Measurements from ENCODE around the gene ZMYND8. TPM values are rescaled to one million over a fixed set of nuclear protein-coding genes. Genes with fewer than 3 reads are reported as not detected.
"Not testable (repeated sequence)": the region's sequence is repeated elsewhere in the genome, so short reads cannot be mapped to it uniquely, and the experiment has no call there.

Gene ZMYND8
- total RNA-seq, 1 donor from 2014 or later: 49.3 TPM

DNA sequence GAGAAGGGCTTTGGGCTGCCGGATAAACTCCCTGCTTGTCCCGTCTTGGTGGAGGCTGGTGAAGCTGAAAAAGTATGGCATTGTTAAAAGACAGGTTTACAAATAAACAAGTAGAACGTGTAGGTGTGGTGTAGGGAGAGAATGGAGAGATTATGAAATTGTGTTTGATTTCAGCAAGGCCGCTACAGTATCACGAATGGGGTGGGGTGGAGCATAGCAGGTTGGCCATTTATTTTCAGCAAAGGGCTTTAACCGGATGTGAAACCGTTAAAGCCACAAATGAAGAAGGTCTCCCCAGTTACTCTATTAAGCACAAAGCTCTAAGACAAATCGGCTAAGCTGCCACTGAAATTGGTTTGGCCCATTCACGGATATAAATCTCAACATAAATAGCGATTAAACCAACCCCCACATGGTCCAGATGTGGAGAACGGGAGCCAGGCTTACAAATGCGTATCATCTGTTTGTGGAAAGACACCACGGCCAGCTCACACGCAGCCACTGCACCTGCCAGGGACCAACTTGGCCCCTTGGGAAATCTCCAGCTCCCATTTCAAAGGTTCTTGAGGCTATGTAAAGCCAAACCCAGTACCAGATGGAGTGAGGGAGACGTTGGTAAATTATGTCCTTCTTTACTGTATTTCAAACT is 94.0 kb downstream of the ZMYND8 start:
- ATAC-seq (no peak), DNase-seq (ENCODE audit: low spot score) (no peak)
- intact Hi-C loops (cut with DNase I): no loop called here

- no peak for ATAC-seq
- intact Hi-C loops (cut with DNase I): no loop called here
These were observed 94.5 kb downstream of the ZMYND8 start for GRCh38 chr20:47262008-47262364.

GRCh38 chr20:47261161-47261774 is 95.2 kb downstream of the ZMYND8 start:
- ATAC-seq; intact Hi-C loops (cut with DNase I); DNase-seq (ENCODE audit: low spot score): not testable (repeated sequence)

More at GRCh38 chr20:47262008-47262364, 94.5 kb downstream of the ZMYND8 start:
- no peak for DNase-seq (ENCODE audit: low spot score)

GRCh38 chr20:47260540-47261126 is 95.9 kb downstream of the ZMYND8 start:
- DNase-seq (ENCODE audit: low spot score); intact Hi-C loops (cut with DNase I); ATAC-seq: not testable (repeated sequence)

DNA sequence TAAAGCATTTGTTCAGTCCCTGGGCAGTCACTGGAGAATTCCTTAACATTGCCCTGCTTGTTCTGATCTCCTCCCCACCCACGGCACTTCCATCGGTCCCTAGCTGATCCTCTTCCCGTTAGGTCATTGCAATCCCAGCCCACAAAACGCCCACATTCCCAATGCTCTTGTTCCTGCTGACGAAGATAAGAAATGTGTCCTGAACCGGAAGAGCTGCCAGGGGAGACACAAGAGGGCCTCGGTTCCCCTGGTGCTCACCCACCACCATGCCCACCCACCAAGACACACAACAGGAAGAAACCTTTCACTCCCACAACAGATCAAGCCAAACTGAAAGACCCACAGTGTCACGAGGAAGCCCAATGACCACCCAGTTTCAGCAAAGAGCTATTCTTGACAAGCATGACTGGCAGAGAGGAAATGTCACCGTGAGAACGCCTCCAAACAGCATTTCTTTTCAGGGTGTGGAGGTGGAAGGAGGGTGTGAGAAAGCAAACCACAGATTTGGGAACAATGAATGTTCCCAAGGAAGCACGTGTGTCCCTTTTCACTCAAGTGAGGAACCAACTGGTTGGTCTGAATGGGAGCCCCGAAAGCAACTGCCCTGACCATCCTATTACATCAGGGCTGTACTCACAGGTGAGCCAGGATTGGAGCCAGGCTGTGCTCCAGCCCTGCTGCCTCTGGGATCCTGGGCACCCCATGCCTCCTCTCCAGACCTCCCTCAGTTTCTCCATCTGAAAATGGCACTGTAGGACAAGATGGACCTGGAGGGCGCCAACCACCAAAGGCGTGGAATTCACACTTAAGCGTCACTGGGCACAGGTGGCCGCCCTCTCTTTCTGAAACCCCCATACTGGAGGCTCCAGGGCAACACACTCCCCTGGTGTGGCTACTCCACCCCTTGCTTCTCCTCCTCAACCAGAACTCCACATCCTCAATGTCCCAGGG is 97.5 kb downstream of the ZMYND8 start:
- intact Hi-C loops (cut with DNase I): no loop called here
- ATAC-seq (peak; percentile 86), DNase-seq (ENCODE audit: low spot score) (peak; percentile 76)

DNA sequence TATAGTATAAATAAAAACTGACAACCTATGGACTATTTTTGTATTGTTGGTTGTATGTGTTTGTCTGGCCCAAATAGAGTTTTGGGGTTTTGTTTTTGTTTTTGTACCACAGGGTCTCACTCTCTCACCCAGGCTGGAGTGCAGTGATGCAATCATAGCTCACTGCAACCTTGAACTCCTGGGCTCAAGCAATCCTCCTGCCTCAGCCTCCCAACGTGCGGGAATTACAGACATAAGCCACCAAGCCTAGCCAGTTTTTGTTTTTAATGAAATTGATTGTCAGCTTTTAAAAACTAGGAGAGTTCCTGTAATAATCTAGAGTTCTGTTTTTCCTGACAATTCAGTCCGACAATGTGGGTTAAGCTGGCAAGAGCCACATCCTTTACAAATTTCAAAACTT is 98.7 kb downstream of the ZMYND8 start:
- ATAC-seq (no peak), DNase-seq (ENCODE audit: low spot score) (no peak)
- intact Hi-C loops (cut with DNase I): no loop called here

DNA sequence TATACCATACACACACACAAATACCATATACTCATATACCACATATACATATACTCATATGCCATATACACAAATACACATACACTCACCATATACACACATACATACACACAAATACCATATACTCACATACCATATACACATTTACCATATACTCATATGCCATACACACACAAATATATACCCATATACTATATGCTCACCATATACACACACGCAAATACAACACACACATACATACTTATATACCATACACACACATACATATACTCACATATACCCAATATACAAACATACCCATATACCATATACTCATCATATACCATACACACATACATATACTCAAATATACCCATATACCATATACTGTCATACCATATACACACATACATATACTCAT is 99.2 kb downstream of the ZMYND8 start:
- ATAC-seq: no peak
- intact Hi-C loops (cut with DNase I): no loop called here
- no peak for DNase-seq (ENCODE audit: low spot score)

GRCh38 chr20:47256668-47257236 is 99.7 kb downstream of the ZMYND8 start:
- DNase-seq (ENCODE audit: low spot score) (no peak), ATAC-seq (no peak)
- intact Hi-C loops (cut with DNase I): no loop called here

DNA sequence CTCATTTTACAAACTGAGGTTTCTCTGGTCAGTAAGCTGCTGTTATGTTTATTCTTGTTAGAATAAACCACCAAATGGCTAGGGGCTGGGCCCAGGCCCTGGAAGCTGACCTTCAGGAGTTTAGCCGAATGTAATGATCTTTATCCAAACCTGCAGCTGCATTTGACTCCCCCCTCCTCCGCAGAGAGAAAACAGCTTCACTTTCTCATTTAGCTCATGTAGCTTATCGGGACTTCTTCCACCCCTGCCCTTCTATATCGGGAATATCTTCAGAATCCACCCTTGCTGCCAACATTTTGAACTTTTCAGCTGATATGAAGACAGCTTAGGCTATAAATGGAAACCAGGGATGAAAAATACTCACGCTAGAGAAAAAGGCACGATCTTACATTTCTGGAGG is 102.6 kb downstream of the ZMYND8 start:
- ATAC-seq (no peak), DNase-seq (ENCODE audit: low spot score) (no peak)
- intact Hi-C loops (cut with DNase I): no loop called here

DNA sequence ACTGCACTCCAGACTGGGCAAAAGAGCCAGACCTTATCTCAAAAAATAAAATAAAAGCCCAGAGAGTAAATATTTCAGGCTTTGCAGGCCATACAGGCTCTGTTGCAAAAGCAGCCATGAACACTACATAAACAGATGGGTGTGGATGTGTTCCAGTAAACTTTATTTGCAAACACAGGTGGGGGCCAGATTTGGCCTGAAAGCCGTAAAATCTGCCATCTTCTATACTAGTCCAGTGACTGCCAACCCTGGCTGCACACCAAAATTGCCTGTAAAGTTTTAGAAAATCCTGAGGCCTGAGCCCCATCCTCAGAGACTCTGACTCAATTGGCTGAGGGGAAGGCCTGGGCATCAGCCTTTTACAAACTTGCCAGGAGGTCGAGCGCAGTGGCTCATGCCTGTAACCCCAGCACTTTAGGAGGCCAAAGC is 103.6 kb downstream of the ZMYND8 start:
- intact Hi-C loops (cut with DNase I): no loop called here
- DNase-seq (ENCODE audit: low spot score) (no peak), ATAC-seq (no peak)

- intact Hi-C loops (cut with DNase I): no loop called here
These were observed 105.1 kb downstream of the ZMYND8 start for GRCh38 chr20:47251154-47252020.

DNA sequence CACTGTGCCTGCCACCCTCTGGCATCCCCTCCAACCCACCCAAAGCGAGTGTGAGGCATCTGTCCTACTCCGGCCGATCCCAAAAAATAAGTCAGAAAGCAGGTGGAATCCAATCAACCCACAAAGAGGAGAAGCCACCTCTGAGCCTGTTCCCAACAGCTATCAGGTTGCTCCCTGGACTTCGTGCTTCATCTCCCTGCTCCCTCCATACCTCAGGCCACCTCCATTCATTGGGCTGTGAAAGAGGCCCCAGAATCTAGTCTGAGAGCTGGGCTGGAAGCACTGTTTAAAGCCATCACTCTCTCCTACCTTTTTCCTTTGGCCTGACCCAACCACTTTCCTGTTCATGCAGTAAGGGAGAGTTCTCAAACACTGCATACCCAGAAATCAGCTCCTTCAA is 106.1 kb downstream of the ZMYND8 start:
- ATAC-seq: no peak
- intact Hi-C loops (cut with DNase I): no loop called here
- DNase-seq (ENCODE audit: low spot score): no peak

More at GRCh38 chr20:47251154-47252020, 105.1 kb downstream of the ZMYND8 start:
- ATAC-seq: no peak
- no peak for DNase-seq (ENCODE audit: low spot score)

DNA sequence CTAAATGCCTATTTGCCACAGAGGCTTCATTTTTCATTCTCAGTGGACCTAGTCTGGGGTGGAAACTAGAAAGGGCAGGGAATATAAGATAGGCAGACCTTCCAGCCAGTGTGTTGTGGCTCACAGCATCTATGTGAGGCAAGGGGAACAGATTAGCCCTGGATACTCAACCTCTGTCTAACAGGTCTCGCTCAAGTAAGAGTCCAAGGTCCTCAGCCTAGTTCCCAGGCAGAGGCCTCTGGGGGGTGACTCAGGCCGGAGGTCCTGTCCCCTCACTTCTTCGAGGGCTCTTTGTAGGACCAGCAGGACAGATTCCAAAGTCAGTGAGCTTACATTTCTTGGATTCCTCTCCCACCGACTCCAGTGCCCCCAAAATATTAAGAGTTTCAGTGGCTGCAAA is 106.6 kb downstream of the ZMYND8 start:
- ATAC-seq: no peak
- intact Hi-C loops (cut with DNase I): no loop called here
- no peak for DNase-seq (ENCODE audit: low spot score)

DNA sequence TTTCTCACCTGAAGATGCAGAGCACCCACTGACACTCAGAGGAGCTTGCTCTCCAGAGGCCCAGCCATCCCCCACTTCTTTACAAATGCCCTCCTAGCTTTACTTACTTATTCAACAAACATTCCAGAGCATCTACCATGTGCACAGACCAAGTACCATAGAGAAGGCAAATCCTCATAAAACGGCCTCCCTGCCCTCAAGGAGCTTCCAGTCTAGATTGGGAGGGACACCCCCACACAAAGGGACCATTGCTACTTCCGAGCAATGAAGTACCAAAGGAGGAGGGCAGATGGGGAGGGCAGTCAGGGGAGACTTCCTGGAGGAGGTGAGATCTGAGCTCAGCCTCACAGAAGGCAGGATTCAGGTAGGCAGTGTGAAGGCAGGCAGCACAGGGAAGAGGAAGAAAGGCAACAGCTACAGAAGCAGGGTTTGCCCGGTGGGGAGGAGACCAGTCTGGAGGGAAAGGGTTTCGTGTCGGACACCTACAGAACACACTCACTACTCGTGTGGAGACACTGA is 108.0 kb downstream of the ZMYND8 start:
- intact Hi-C loops (cut with DNase I): no loop called here
- DNase-seq (ENCODE audit: low spot score): no peak
- ATAC-seq: no peak

- intact Hi-C loops (cut with DNase I): no loop called here
- DNase-seq (ENCODE audit: low spot score) (no peak), ATAC-seq (no peak)
These were observed 108.5 kb downstream of the ZMYND8 start for GRCh38 chr20:47247972-47248371.

DNA sequence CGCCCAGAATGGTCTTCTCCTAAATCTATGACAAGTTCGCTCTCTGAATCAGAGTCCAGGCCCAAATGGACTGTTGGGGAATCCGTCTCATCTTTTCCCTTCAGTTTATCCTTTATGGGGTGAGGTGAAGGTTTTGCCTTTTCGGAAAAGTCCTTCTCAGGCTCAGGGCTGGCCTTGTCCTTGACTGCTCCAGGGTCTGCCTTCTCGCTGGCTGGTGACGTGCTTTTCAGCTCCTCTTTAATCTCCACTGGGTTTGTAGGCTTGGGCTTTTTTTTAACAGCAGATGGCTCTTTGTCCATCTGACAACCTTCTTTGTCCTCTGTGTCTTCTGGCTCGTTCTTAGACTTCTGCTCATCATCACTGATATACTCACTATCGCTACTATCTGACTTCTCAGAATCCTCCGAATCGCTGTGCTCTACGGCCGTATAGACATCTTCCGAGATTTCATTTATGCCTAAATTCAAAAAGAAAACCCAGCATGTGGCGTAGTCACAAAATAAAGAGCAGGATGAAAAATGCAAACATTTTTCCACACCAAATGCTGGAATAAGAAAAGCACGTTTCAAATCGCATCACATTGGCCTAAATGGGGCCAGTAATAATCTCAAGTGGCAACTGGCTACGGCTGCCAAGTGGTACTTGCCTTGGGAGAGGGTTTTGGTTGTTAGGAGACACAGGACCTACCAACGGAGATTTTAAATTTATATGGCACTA is 110.3 kb downstream of the ZMYND8 start:
- intact Hi-C loops (cut with DNase I): no loop called here
- DNase-seq (ENCODE audit: low spot score) (no peak), ATAC-seq (no peak)

GRCh38 chr20:47245166-47245565 is 111.3 kb downstream of the ZMYND8 start:
- DNase-seq (ENCODE audit: low spot score); ATAC-seq; intact Hi-C loops (cut with DNase I): not testable (repeated sequence)

All from sciatic nerve (tissue), 2 donors.